Esophagus muscularis mucosa (tissue), 4 donors: ENCODE data around the gene PFDN4. TPM values are rescaled to one million over a fixed set of nuclear protein-coding genes. Genes with fewer than 3 reads are reported as not detected.

Experiments used
- DNase-seq: peaks from one replicate; pipeline ENCODE4 v3.0.0-alpha.2; 2017; ENCODE audit errors: extremely low spot score
- H3K27ac ChIP-seq, 4 donors: fragments of 200-600 bp; sonication (generic); replicated peaks in 1 of 4; 1 replicate in 3 of 4; 2 replicates in 1 of 4; pipeline ENCODE4 v1.5.1; 2016 to 2019; ENCODE audit warnings: mild to moderate bottlenecking in 1 of 4
- H3K27me3 ChIP-seq, 4 donors: fragments of 200-600 bp; sonication (generic); one replicate each; pipeline versions ENCODE4 v1.5.1 to v1.6.0; 2016 to 2019
- H3K36me3 ChIP-seq, 4 donors: fragments of 200-600 bp; sonication (generic); one replicate each; pipeline ENCODE4 v1.5.1; 2016 to 2019
- H3K4me1 ChIP-seq, 4 donors: fragments of 200-600 bp; sonication (generic); one replicate each; pipeline ENCODE4 v1.5.1; 2016 to 2019
- H3K4me3 ChIP-seq, 4 donors: fragments of 200-600 bp; sonication (generic); 1 replicate in 2 of 4; 2 replicates in 2 of 4; pipeline ENCODE4 v1.5.1; 2016 to 2019; ENCODE audit warnings: mild to moderate bottlenecking in 4 of 4, moderate library complexity in 1 of 4
- H3K9me3 ChIP-seq, 4 donors: fragments of 200-600 bp; sonication (generic); 1 replicate in 3 of 4; 2 replicates in 1 of 4; pipeline ENCODE4 v1.5.1; 2016 to 2019
- EP300 ChIP-seq: sonication (generic); formaldehyde crosslinking; IDR thresholded peaks from one replicate; pipeline ENCODE4 v1.6.1; 2017; ENCODE audit warnings: antibody characterized with exemption
- POLR2A ChIP-seq: fragments of 450-650 bp; IDR thresholded peaks from one replicate; pipeline ENCODE4 v1.6.1; 2017; ENCODE audit warnings: antibody characterized with exemption, moderate library complexity, mild to moderate bottlenecking, low read depth
- POLR2AphosphoS5 ChIP-seq, 2 donors: sonication (generic); formaldehyde crosslinking; IDR thresholded peaks; one replicate each; pipeline ENCODE4 v1.6.1; 2017; ENCODE audit warnings: antibody characterized with exemption in 2 of 2
- WGBS: methylation state at CpG from one replicate; pipeline ENCODE4 v1.1.5; 2018; 5-methylcytosine and 5-hydroxymethylcytosine counted together
- intact Hi-C: fragments of 100-400 bp; cut with DNase I; formaldehyde crosslinking; loops from one replicate; pipeline ENCODE4 v1.15.1; 2023
- total RNA-seq, 4 donors: library from RNA; depleted of rRNA; stranded (reverse); fragments of >200 nt; gene quantifications; one replicate each; pipeline versions ENCODE4 v1.1.0 to v1.2.1, GENCODE V29; 2016
- TF ChIP-seq, protein P1 (sequence below), 3 experiments: fragments of 200-600 bp in 2 of 3; fragments of 450-650 bp in 1 of 3; sonication (generic) in 2 of 3; IDR thresholded peaks; one replicate each; pipeline ENCODE4 v1.5.1; 2017 to 2019; ENCODE audit warnings: antibody characterized with exemption in 3 of 3, mild to moderate bottlenecking in 2 of 3, moderate library complexity in 1 of 3

The PFDN4 gene
- total RNA-seq, 4 donors from 2014 or later = 43.2 to 96.8 (median 58.7) TPM

DNA sequence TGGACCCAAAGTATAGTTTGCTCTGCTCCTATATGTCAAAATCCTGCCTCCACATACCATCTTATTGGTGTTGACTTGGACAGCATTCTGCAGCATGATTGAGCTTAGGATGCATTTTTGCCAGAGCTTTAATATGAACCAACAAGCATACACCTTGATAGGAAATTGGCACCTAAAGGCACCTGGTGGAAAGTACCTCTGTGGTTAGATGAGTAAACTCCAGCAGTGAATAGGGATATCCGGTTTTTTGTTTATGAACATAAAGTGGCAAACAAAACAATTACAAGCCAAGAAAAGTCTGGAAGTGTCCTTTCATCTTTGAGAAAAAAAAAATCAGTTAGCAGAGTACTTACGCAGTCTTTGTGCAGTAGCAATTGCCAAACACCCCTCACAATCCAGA lies 27.9 kb upstream of the PFDN4 start:
- Histone ChIP-seq H3K4me1 (peaks cover 0 to 1% (median 0%) of the 10 kb centered on the region in 4 donors), H3K27ac (no peak overlapping the region), H3K4me3 (no peak overlapping the region), H3K27me3 (peaks cover 0 to 30% (median 0%) of the 10 kb centered on the region in 4 donors), H3K36me3 (no peaks in the 10 kb centered on the region), H3K9me3 (no peaks in the 10 kb centered on the region)
- no peak for TF ChIP-seq POLR2A
- no peak for TF ChIP-seq EP300
- TF ChIP-seq POLR2AphosphoS5 (IDR thresholded peaks at IDR 0.05) = no peak
- TF ChIP-seq, protein P1, sequence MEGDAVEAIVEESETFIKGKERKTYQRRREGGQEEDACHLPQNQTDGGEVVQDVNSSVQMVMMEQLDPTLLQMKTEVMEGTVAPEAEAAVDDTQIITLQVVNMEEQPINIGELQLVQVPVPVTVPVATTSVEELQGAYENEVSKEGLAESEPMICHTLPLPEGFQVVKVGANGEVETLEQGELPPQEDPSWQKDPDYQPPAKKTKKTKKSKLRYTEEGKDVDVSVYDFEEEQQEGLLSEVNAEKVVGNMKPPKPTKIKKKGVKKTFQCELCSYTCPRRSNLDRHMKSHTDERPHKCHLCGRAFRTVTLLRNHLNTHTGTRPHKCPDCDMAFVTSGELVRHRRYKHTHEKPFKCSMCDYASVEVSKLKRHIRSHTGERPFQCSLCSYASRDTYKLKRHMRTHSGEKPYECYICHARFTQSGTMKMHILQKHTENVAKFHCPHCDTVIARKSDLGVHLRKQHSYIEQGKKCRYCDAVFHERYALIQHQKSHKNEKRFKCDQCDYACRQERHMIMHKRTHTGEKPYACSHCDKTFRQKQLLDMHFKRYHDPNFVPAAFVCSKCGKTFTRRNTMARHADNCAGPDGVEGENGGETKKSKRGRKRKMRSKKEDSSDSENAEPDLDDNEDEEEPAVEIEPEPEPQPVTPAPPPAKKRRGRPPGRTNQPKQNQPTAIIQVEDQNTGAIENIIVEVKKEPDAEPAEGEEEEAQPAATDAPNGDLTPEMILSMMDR (IDR thresholded peaks at IDR 0.05) = no peak
- 68% methylated on average over 2 of the region's 2 CpGs for WGBS
- intact Hi-C loops = no loop called here
- DNase-seq = no peak

DNA sequence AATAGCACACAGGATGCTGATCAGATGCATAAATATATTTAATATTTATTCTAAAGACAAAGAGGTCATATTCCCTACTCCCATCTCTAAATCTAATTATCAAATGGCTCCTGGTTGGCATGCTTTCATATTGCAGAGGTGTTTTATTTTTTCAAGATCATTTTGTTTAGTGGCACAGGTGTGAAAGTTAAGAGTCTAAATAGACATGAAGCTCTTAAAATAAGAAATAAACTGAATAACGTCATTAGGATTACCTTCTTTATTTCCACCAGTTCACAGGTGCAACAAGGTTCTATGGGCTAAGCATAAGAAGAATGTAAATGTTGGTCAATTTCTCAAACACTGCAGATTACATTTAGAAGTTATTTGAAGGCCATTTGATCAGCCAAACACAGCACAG lies 27.0 kb upstream of the PFDN4 start:
- intact Hi-C loops = no loop called here

DNA sequence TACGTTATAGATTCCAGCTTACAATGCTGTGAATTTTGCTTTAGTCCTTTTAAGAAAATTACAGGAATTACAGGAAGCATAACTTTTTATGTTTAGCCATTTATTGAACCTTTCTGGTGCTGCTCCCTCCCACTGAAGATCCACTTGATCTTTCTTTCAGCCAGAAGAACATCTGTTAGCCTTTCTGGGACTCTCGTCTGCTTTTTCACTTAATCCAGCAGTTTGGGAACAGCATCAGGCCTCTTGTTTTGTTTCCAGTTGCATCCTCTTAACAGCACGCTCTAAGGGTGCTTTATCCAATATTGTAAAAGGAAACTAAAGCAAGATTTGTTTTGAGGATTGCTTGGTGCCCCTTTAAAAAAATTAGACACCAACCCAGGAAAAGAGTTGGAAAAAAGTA lies 23.8 kb upstream of the PFDN4 start:
- H3K27ac ChIP-seq = no peak overlapping the region
- peaks cover 0 to 5% (median 0%) of the 10 kb centered on the region in 4 donors for H3K27me3 ChIP-seq
- intact Hi-C loops = no loop called here

More for the DNA sequence above, 27.0 kb upstream of the PFDN4 start:
- no peaks in the 10 kb centered on the region for H3K9me3 ChIP-seq
- no peak overlapping the region for H3K27ac ChIP-seq
- no peak for DNase-seq
- H3K36me3 ChIP-seq = no peaks in the 10 kb centered on the region
- TF ChIP-seq POLR2AphosphoS5 (IDR thresholded peaks at IDR 0.05) = no peak
- TF ChIP-seq POLR2A = no peak
- no peak for TF ChIP-seq EP300
- TF ChIP-seq, protein P1 (IDR thresholded peaks at IDR 0.05) = no peak
- H3K4me1 ChIP-seq = no peaks in the 10 kb centered on the region
- 85% methylated on average over 1 of the region's 1 CpG for WGBS
- H3K4me3 ChIP-seq = no peak overlapping the region
- peaks cover 0 to 21% (median 0%) of the 10 kb centered on the region in 4 donors for H3K27me3 ChIP-seq

DNA sequence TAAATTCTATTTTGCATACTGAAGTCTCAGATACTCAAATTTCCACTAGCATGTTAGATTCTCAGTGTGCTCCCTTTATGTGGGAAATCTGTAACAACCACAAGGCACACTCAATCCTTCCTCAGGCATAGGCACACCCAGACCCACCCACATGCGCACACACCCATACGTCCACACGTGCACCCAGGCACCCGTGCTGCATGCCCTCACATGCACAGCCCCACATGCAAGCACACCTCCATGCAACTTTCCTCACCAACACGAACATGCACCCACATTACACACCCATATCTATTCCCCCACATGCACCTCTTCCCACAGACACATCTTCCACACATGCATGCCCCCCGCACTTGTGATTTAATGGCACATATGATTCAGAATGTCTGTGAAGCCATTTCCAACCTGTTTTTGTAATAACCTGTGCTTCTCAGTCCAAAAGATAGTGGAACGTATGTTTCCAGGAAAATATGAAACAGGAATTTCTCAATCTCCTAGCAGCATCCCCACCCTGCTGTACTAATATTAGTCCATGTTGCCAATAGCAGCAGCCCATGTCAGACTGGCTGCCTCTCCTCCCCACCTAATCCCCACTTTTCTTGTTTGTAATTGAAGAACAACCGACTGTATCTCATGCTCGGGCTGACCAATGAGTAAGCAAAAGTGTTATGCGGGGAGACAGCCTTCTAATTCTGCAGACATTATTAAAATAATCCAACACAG lies 22.8 kb upstream of the PFDN4 start:
- no peak for TF ChIP-seq POLR2AphosphoS5 (IDR thresholded peaks at IDR 0.05)
- no peak for TF ChIP-seq POLR2A
- TF ChIP-seq, protein P1 (IDR thresholded peaks at IDR 0.05) = no peak
- no peak for TF ChIP-seq EP300
- no peak for DNase-seq
- Histone ChIP-seq H3K27me3 (peaks cover 0 to 5% (median 0%) of the 10 kb centered on the region in 4 donors), H3K9me3 (no peaks in the 10 kb centered on the region), H3K4me3 (no peak overlapping the region), H3K36me3 (no peaks in the 10 kb centered on the region), H3K4me1 (no peaks in the 10 kb centered on the region), H3K27ac (no peak overlapping the region)
- intact Hi-C loops = no loop called here
- 85% methylated on average over 10 of the region's 10 CpGs for WGBS

More for the DNA sequence above, 23.8 kb upstream of the PFDN4 start:
- no peak for DNase-seq
- Histone ChIP-seq H3K4me3 (no peak overlapping the region), H3K4me1 (no peaks in the 10 kb centered on the region), H3K36me3 (no peaks in the 10 kb centered on the region), H3K9me3 (no peaks in the 10 kb centered on the region)
- TF ChIP-seq EP300 = no peak
- TF ChIP-seq, protein P1 (IDR thresholded peaks at IDR 0.05) = no peak
- TF ChIP-seq POLR2AphosphoS5 (IDR thresholded peaks at IDR 0.05) = no peak
- no peak for TF ChIP-seq POLR2A
- 55% methylated on average over 3 of the region's 3 CpGs for WGBS
